GM12891 (cell line): ENCODE measurements around the gene ZNF264.

ENCODE experiments used
- PAX5 ChIP-seq: IDR thresholded peaks from 2 replicates; pipeline ENCODE4 v1.6.1; 2011; ENCODE audit warnings: low read length, moderate library complexity, mild to moderate bottlenecking; ENCODE audit not compliant: insufficient read depth, severe bottlenecking
- POLR2A ChIP-seq: IDR thresholded peaks from 2 replicates; pipeline ENCODE4 v1.6.1; 2011; ENCODE audit warnings: low read depth, low read length, control low read depth
- POLR2AphosphoS5 ChIP-seq: IDR thresholded peaks from 2 replicates; pipeline ENCODE4 v1.6.1; 2011; ENCODE audit warnings: low read depth, low read length, control low read depth
- POU2F2 ChIP-seq: IDR thresholded peaks from 2 replicates; pipeline ENCODE4 v1.6.1; 2011; ENCODE audit warnings: low read depth, mild to moderate bottlenecking, control low read depth, low read length, moderate library complexity
- SPI1 ChIP-seq: IDR thresholded peaks from 2 replicates; pipeline ENCODE4 v1.6.1; 2011; ENCODE audit warnings: low read depth, low read length, control low read depth
- TAF1 ChIP-seq: IDR thresholded peaks from 2 replicates; pipeline ENCODE4 v1.6.1; 2011; ENCODE audit warnings: low read depth, low read length, control low read depth

DNA sequence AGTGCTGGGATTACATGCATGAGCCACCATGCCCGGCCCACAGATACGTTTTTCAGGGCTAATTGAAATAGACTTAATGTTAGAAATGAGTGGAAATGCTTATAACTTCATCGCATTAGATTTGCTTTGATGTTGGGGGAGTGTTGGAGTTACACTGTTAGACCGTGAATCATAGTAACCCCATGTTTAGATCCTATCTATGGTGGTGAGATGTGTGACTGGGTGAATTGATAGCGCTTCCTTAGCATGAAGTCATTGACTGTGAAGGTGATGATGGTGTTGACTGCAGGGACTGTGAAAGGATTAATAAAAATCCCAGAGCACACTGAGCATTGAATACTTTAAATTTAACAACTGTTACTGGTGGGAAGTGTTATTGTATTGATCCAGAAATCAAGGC is 1.7 kb downstream of the ZNF264 start:
- TF ChIP-seq TAF1 (no peak), POLR2AphosphoS5 (no peak), POLR2A (no peak), PAX5 (no peak), SPI1 (no peak), POU2F2 (no peak)
